Vagina (tissue), 2 donors: Measurements from ENCODE around the gene ATXN1.

Source experiments
- CTCF ChIP-seq, 3 experiments: fragments of 450-650 bp in 2 of 3; fragments of 200-600 bp in 1 of 3; sonication (generic) in 1 of 3; IDR thresholded peaks; one replicate each; pipeline ENCODE4 v1.5.1; 2017 to 2019; ENCODE audit warnings: antibody characterized with exemption in 3 of 3, mild to moderate bottlenecking in 2 of 3, moderate library complexity in 2 of 3
- POLR2AphosphoS5 ChIP-seq, 2 donors: sonication (generic); formaldehyde crosslinking; IDR thresholded peaks; one replicate each; pipeline ENCODE4 v1.9.0; 2017; ENCODE audit warnings: antibody characterized with exemption in 2 of 2, mild to moderate bottlenecking in 2 of 2, low read depth in 1 of 2; ENCODE audit not compliant: insufficient read depth in 1 of 2

- TF ChIP-seq POLR2AphosphoS5 (IDR thresholded peaks at IDR 0.05; ENCODE audit: insufficient read depth in 1 of 2, low read depth in 1 of 2): no peak
- TF ChIP-seq CTCF (IDR thresholded peaks at IDR 0.05): no peak
Observed at GRCh38 chr6:16399158-16399557, 362.1 kb downstream of the ATXN1 start.
